CD4-positive, alpha-beta T cell treated with Interferon alpha-2 for 1 hour (primary cell): ENCODE results near the gene FAM168B.

ENCODE experiments used
- DNase-seq, 2 donors: peaks; one replicate each; pipeline ENCODE4 v3.0.0-alpha.2; 2020 to 2022

The FAM168B gene

DNA sequence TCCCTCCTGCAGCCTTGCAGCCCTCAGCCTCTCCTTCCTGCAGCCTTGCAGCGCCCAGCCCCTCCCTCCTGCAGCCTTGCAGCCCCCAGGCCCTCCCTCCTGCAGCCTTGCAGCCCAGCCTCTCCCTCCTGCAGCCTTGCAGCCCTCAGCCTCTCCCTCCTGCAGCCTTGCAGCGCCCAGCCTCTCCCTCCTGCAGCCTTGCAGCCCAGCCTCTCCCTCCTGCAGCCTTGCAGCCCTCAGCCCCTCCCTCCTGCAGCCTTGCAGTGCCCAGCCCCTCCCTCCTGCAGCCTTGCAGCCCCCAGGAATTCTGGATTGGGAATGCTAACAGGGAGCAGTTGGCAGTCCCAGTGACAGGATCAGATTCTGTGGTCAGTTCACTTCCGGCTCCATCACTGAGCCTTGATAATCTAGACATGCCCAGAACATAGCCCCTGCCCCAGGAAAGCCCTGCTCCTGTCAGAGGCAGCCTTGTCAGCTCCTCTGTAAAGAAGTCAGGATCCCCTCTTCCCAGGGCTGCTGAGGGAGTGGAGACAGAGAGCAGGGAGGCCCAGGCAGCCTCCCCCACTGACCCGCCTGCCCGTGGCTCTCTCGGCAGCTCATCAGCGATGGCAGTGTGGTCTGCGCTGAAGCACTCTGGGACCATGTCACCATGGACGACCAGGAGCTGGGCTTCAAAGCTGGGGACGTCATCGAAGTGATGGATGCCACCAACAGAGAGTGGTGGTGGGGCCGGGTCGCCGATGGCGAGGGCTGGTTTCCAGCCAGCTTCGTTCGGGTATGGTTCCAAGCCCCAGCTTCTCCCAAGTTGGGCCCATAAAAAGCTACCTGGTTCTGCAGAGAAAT is 54.8 kb downstream of the FAM168B start:
- DNase-seq = no peak

DNA sequence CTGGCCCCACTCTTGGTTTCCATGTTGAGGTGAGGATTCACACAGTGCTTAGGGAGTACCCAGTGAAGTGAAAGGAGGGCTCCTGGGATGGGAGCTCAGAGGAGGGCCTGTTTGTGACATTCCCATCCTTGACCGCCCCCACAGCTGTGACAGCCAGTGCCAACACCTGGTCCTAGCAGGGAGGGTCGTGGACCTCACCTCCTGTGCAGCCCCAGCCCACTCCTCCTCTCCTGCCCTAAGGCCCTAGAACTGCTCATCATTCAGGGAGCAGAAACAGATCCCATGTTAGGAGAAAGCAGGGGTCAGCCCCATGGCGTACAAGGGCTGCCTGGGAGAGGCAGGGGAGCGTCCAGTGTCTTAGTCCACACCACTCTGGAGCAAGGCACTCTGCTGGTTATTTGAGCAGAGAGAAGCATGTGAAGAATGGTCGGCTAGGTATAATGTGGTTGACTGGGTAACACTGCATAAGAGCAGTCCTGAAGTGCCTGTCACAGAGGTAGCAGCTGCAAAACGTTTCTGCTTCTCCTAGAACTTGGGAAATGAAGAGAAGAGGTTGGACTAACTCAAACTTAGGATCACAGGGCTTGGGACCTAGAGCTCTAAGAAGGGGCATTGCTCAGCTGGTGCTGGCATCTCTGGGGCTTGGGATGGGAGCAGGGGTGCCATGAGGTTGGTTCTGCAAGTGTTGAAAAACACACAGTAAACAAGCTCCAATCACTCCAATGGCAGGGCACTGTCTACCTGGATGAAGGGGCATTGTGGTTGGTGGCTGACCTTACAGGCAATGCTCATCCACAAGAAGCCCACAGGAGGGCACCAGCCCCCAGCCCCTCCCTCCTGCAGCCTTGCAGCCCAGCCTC is 55.6 kb downstream of the FAM168B start:
- DNase-seq = no peak

DNA sequence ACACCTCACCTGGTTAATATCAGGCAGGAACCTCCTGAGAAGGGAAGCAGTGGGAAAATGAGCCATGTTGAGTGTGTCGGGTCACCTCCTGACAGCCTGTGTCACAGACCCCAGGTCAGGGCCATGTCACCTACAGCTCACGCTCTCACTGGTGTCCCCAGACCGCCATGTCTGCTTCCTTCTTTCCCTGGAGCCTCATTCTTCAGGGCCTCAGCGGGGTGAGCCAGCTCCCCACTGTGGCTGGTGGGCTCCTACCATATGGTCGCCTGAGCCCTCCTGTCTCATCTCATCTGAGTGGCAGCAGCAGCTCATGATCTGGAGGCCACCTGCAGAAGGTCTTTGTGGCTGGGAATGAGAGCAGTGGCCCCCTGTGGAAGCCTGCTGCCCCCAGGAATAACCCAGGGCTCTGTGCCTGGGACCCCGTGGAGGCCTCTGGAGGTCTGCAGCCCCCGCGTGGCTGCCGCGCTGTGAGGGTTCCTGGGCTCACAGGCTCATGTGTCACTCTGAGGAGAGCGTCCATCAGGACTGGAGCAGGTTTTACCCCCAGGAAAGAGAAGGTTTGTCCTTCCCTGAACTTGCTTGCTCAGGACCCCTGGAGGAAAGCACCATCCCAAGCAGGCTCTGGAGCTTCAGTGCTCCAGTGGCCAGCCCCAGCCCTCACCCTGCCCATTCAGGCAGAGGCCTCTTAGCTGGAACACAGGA is 56.4 kb downstream of the FAM168B start:
- no peak for DNase-seq

DNA sequence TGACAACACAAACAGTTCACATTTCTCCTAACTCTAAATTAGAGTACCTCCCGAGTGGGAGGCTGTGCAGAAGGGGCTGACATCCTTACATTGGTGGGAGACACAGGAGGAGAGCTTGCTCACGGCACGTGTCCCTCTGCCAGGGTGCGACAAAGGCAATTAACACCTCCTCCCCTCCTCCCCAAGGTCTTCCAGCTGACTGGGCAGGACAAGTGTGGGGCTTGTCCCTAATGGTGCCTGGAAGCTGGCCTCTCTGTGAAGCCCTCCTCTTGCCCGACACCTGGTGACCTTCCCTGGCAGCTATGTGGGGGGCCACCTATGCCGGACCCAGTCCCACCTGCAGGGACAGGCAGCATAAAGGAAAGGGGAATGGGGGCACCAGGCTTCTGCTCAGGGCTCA is 57.0 kb downstream of the FAM168B start:
- no peak for DNase-seq

DNA sequence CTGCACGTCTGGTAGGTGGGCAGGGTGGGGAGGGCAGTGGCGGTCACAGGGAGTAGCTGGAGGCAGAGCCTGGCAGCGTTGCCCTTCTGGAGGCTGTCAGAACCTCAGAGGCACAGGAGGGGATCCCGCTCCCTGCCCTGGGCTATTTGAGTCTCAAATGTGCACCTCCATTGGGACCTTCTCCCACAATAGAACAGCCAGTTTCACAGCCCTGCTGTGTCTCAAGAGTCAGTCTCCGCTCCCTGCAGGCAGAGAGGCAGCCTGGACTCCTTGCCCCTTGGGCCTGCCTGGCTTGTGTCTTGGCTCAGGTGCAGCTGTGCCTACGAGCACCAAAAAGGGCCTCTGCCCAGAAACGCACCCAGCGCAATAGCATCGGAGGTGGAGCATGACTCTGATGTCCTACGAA is 57.4 kb downstream of the FAM168B start:
- no peak for DNase-seq

DNA sequence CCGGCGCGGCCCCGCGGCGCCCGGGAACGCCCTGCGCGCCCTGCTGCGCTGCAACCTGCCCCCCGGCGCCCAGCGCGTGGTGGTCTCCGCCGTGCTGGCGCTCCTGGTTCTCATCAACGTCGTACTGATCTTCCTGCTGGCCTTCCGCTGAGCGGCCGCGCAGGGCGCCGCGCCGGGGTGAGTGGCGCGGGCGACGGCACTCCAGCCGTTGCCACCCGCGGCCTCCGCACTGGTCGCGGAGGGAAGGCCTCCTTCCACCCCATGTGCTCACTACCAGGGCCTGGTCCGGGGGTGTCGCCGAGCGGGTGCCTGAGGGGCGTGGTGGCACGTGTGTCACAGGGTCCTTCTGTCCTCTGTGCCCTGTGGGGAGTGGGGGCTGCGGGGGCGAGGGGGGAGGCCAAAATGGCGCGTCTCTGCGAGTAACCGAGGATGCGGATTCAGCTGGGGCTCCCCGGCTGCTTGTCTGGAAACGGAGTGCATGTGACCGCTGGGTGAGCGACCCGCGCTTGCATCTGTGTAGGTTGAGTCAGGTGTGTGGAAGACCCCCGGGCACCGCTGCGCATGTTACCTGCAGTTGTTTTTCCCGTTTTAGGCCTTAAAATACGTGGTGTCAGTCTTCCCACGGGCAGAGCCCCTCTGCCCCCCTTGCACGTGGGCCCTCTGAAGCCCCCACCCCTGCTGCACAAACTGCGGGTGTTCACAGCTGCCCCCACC is 58.0 kb downstream of the FAM168B start:
- DNase-seq = no peak

DNA sequence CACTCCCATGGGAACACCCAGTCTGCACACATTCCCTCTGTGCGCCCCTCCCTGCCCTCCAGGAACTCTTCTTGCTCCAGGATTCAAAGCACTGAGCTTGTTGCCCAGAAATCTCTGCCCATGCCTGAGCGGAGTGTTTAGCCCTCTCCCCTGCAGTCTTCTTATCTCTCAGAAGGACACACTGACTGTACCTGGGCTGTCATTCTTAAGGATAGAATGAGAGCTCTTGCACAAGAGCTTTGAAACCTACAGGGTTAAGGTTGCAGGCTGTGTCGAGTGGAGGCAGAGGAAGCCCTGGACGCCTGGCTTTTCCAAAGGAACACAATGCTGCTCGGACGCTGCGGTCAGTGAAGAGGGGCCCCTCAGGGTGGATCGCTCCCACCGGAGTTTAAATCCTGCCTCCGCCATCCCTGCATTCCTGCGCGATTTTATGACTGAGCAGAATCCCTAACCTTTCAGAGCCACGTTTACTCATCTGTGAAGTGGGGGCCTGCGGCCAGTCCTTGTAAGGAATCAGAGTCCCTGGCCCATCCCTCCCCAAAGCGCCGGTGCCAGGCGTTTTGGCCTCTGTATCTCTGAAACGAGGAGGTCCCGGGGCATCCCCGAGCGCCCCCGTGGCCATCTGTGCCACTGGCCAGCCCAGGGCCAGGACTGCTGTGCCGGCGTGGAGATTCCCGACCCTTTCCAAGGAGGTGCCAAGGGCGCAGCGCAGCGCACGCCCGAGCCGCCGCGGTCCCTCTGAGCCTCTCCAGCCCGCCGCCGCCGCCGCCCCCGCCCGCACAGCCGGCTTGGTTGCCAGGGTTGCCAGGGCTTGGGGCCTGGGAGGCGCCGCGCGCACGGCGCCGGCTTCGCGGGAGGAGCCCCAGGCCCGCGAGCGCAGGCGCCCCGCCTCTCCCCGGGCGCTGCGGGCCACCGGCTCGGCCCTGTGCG is 58.9 kb downstream of the FAM168B start:
- DNase-seq = no peak

DNA sequence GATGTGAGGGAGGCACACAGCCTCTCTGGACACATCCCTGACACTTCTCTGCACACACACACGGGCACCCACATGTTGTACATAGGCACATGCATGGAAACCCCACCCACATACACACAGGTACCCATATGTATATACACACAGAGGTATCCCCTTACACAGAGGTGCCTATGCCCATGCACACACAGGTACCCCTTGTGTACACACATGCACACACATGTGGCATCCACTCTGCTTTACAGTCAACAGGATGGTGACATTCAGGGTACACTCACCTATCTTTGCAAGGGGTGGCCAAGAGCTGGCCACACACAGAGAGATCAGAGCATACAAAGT is 59.5 kb downstream of the FAM168B start:
- DNase-seq = no peak

DNA sequence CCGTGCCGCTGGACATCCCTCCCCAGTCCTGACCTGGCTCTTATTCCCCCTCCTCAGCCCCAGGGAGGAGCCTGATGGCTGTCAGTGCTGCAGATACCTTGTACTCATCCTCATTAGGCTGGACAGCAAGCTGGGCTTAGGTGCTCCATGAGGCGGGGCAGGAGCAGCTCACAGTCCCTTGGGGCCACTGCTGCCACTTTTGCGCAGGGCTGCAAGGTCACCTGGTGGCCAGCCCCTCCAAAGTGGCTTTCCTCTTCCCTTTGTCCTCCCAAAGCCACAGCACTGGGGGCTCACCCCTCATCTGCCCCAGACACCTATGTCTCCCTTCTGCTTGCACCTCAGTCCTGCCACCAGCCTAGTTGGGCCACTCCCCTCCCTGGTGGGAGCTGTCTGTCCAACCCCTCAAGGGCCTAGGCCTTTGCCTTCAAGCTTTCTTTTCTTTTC is 60.8 kb downstream of the FAM168B start:
- DNase-seq = no peak

DNA sequence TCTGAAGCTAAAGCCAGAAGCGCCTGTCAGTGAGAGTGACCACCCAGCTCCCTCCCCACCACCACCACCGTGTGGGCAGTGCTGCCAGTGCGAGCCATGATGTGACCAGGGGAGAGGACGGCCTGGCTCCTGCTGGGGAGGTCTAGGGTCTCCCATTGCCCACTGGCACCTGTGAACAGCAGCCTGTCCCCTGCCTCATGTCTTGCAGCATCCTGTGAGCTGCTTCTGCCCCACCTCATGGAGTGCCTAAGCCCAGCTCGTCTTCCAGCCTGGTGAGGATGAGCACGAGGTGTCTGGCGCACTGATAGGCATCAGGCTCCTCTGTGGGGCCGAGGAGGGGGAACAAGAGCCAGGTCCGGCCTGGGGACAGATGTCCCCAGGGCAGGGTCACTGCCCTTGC is 61.4 kb downstream of the FAM168B start:
- DNase-seq = no peak

DNA sequence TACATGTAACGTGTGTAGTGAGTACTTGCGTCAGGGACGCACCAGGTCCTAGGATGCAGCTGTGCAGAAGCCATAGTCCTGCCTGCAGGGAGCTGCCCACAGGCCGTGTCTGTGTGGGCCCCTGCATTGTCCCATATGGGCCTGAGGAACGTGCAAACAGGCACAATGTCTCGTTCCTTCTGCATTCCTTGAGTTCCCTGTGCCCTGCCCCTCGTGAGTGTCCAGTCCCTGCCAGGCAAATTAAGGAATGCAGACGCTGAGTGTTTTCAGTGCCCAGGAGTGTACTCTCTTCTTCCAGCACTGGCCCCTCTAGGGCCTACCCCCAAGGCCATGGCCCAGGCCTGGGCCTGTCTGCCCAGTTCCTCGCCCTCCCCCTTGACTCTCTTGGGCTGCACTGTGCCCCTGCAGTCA is 61.8 kb downstream of the FAM168B start:
- DNase-seq = no peak

DNA sequence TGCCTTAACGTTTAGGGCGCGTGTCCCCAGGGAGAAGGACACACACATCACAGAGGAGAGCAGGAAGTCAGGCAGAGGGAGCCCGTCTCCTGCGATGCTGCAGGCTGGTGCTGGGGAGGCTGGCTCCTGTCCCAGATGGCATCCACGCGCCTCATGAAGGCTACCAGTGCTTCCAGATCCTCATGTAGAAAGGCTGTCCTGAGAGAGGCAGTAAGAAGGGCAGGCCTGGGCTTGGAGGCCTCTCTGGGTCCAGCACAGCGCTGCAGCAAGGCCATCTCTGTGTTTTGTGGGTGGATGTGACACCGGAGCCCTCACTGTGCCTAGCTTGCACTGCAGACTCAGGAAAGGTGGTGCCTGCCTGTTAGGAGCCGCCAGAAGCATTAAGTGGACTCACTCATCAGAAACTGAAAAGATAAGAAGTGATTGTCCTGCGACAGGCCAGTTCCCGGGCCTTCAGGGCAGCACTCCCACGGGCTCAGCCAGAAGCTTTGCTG is 62.7 kb downstream of the FAM168B start:
- DNase-seq = no peak

DNA sequence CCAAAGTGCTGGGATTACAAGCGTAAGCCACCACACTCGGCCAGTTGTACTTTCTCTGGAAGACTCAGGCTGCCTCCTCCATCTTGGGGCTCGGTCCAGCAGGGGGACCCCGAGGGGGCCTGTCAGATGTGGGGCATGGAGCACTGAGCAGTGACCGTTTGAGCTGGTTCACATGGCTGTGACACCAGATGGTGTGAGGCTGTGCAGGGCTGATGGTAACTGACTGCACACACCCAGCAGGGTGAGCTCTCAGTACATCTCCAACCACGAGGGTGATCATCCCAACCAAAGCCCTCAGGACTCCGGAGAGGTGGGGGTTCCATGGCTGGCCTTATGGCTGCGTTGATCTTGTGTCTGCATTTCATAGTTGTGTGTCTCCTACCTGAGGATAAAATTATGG is 63.4 kb downstream of the FAM168B start:
- no peak for DNase-seq

DNA sequence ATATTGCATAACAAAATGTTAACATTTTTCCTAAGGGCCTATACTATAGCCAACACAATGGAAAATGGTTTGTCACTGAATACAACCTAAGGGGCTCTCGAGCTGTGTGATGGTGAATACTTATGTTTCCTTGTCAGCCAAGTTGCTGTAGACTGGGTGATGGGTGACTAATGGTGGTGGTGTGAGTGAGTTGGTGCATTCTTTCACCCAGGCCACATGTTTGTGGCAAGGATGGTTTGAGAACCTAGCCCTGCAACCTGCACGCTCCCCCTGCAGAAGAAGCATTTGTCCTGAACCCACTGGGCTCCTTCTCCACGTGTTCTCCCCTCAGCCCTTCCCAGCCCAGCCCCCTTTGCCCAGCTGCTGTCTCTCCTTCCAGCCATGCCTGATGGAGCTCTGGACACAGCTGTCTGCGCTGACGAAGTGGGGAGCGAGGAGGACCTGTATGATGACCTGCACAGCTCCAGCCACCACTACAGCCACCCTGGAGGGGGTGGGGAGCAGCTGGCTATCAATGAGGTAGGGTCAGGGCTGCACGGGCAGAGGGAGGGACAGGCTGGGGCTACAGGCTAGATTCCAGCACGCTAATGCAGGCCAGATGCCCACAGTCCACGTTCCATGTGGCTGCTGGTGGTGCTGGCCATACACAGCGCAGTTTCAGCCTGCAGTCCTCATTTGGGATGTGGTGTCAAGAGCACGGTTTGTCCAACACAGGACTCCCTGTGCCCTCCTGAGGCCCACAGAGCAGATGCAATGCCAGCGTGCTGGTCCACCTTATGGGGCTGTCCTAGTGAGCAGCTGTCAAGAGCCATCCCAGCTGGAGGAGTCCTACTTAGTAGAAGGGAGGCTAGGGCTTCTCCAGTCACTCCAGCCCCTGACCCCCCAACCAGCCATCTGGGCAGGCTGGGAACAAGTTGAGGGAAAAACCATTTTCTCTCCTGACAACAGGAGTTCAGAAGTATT is 65.4 kb downstream of the FAM168B start:
- DNase-seq = no peak

DNA sequence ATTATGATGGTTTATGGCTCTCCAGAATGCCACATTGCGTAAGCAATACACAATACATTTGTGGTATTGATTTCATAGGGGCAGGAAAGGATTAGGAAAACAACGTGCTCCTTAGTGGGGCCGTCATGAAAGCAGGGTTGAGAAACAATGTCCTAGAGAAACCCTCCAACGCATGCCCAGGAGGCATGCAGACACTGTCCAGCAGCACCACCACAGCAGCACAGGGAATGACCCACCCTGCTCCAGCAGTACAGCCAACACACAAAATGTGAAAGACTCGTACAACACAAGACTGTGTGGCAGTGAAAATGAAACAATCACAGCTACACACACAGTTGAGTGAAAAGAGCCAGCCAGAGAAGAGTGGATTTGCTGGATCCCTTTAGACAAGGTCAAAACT is 66.3 kb downstream of the FAM168B start:
- no peak for DNase-seq

DNA sequence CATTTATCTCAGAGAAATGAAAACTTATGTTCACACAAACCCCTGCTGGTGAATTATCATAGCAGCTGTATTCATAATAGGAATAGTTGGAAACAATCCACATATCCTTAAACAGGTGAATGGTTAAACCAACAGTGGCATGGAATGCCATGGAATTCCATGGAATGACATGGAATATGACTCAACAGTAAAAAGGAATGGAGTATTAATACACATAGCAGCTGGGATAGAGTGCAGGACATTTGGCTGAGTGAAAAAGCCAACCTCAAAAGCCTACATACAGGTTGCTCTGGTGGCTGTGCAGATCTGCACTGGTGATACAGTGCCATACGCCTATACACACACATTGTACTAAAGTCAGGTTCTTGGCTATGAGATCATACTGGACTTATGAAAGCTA is 69.5 kb downstream of the FAM168B start:
- DNase-seq = no peak

DNA sequence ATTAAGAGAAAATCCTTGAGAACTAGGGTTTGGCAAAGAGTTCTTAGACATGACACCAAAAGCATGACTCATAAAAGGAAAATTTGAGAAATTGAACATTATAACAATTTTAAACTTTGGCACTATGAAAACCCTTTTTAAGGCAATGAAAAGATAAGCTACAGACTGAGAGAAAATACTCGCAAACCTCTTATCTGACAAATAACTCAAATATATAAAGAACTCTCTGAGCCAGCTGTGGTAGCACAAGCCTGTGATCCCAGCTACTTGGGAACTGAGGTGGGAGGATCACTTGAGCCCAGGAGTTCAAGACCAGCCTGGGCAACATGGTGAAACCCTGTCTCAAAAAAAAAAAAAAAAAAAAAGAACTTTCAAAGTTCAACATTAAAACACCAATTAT is 70.5 kb downstream of the FAM168B start:
- DNase-seq = no peak

DNA sequence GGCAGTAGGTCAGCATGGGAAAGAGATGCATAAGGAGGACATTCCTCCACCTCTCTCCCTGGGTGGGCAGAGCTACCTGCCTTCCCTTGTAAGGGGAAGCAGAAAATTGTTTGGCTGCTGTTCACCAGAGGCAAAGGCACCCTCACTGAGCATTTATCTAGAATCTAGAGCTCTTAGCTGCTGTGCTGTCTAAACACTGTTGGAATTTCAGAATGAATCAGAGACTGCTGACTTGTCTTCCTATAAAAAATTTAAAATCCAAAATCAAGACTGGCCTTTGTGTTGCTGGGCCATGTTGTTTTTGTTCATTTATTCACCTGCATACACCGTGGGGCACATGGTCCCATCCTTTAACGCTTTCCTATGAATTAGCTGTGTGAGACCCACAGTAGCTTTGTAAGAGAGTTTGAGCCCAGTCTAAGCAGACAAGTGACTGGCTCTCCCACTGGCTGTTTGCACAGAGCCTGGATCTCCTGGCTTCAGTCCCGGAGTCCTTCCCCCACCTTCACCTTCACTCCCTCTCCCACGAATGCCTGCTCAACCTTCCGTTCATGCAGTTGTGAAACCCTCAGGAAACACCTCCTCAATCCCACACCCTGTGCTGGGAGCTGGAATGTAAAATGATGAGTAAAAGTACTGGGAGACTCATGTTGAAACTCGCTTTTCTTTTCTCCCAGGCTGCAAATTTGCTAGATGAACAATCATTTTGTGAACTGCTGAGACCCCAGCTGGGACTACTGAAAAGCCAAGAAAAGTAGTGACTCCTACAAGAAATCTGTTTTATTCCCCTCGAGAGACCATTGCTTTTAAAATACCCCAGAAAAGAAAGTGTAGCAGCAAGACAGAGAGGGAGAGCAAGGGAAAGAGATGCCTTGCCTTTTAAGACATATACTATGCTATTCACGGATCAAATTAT is 76.2 kb downstream of the FAM168B start:
- DNase-seq = no peak

DNA sequence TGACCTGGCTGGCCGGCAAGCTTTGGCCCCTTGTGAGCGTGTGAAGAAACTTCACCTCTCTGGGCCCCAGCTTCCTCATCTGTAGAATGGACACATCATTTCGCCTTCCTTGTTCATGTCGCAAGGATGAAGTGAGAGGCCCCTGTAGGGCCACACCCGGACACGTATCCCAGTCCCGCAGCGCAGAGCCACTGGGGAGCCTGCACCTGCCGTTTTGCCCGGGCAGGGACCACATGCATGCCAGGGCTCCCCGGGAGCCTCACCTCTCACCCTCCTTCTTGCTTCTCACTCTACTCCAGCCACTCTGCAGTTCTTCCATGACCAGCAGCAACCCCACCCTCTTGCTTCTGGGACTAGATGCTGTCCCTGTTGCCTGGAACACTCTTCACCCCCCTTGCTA is 77.5 kb downstream of the FAM168B start:
- no peak for DNase-seq
